ENCODE measurements around the gene G6PC3.

GRCh38 chr17:44030482-44030881 is 40.1 kb upstream of the G6PC3 start:
- TF ChIP-seq CTCF (IDR thresholded peaks at IDR 0.05; ENCODE audit: poor library complexity) (no peak), EZH2 (IDR thresholded peaks at IDR 0.05; ENCODE audit: borderline replicate concordance) (no peak), EZH2phosphoT487 (IDR thresholded peaks at IDR 0.05; ENCODE audit: low read depth, severe bottlenecking, unreplicated experiment) (no peak)

Data from hepatocyte (in vitro differentiated cells).